ENCODE measurements around the gene CREG1. TPM values are rescaled to one million over a fixed set of nuclear protein-coding genes. Genes with fewer than 3 reads are reported as not detected.

The CREG1 gene
- total and polyA plus RNA-seq, 2 of the 8 experiments (the other 6 are each of a cell fraction or from before 2014, with no cell fraction given): 29.8 to 30.1 TPM

DNA sequence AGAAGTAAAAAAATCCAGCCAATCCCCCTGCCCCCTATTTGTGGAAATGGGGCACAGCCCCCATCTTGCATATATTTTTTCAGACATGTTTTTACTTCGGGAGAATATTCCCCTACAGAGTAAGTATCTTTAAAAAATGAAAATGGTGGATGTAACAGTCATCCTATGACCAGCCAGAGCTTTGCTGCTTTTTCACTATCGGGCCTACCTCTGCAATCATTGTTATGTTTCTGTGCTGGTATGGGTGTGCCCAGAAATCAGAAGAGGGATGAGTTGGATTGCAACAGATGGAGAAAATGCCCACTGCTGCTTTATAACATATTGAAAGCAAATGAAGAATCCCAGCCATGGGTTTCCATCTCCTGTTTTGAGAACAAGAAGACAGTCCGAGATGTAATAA lies 38.1 kb downstream of the CREG1 start:
- no peaks in the 10 kb centered on the region for H3K79me2 ChIP-seq (ENCODE audit: control insufficient read depth in 1 of 2, insufficient read depth in 2 of 2, low read length in 2 of 2)
- H2AK5ac ChIP-seq (ENCODE audit: low read depth, low read length): no peak overlapping the region
- no peak overlapping the region for H3K56ac ChIP-seq (replicated peaks; ENCODE audit: insufficient read length, low read depth, low read length)
- H3K4me3 ChIP-seq (ENCODE audit: extremely low read depth in 1 of 4, insufficient read depth in 2 of 4, low read depth in 3 of 4, low read length in 4 of 4): no peak overlapping the region
- H2BK120ac ChIP-seq (replicated peaks; ENCODE audit: low read depth, low read length): no peak overlapping the region
- FAIRE-seq (no peak), DNase-seq (ENCODE audit: low read depth in 1 of 2, low spot score in 2 of 2) (no peak)
- ChIA-PET POLR2A (ENCODE audit: partially characterized antibody) (no interaction called here), CTCF (ENCODE audit: partially characterized antibody) (interaction anchor here (0.8 to 8.3 kb wide), 9 partner anchors 11 to 163 kb away, joined by 3 to 43 read pairs (median 4); no protein-coding TSS in a partner anchor)
- H3K4me1 ChIP-seq (replicated peaks in 1 of 4; ENCODE audit: control insufficient read depth in 3 of 4, insufficient read depth in 4 of 4, low read length in 3 of 4): peaks cover 0 to 2% (median 0%) of the 10 kb centered on the region in 4 experiments; a peak in 1 of 7 replicates
- H2BK5ac ChIP-seq (ENCODE audit: low read depth, low read length): no peak overlapping the region
- no peak overlapping the region for H3K4ac ChIP-seq (replicated peaks; ENCODE audit: insufficient read length, low read depth, low read length)
- H3K79me1 ChIP-seq (ENCODE audit: low read depth, low read length): no peaks in the 10 kb centered on the region
- WGBS, 2 experiments (ENCODE audit: extremely low coverage in 1 of 2, insufficient coverage in 1 of 2, insufficient read length in 1 of 2, insufficient replicate concordance in 2 of 2, low coverage in 1 of 2, low lambda C conversion rate in 2 of 2, missing lambda C conversion rate in 1 of 2): 92% methylated on average over 3 of the region's 3 CpGs; no CpG with 5 or more reads in 1 of the 2 experiments
- H3K27ac ChIP-seq (ENCODE audit: low read depth, low read length): no peak overlapping the region
- no peak overlapping the region for H3K23ac ChIP-seq (ENCODE audit: insufficient read length)
- H3K9me3 ChIP-seq (ENCODE audit: insufficient read depth in 2 of 2, low read depth in 1 of 2, low read length in 1 of 2): no peaks in the 10 kb centered on the region
- no peak overlapping the region for H3K4me2 ChIP-seq (ENCODE audit: insufficient read depth in 1 of 2, low read depth in 2 of 2, low read length in 2 of 2)
- no peak overlapping the region for H4K91ac ChIP-seq (replicated peaks; ENCODE audit: insufficient read length, low read length)
- no peaks in the 10 kb centered on the region for H3K23me2 ChIP-seq (ENCODE audit: low read depth, low read length)
- no peak overlapping the region for H2BK20ac ChIP-seq (ENCODE audit: low read length)
- no peak overlapping the region for H2BK12ac ChIP-seq (ENCODE audit: low read depth, low read length)
- H2BK15ac ChIP-seq (ENCODE audit: low read length): no peak overlapping the region
- no peaks in the 10 kb centered on the region for H4K20me1 ChIP-seq (replicated peaks in 1 of 2; ENCODE audit: control insufficient read depth in 1 of 2, insufficient read depth in 2 of 2, low read length in 2 of 2)
- H4K5ac ChIP-seq (ENCODE audit: insufficient read length, low read depth, low read length): no peak overlapping the region
- H3K27me3 ChIP-seq (replicated peaks in 1 of 4; ENCODE audit: control insufficient read depth in 3 of 4, extremely low read depth in 1 of 4, insufficient read depth in 3 of 4, low read length in 3 of 4): no peaks in the 10 kb centered on the region
- H4K8ac ChIP-seq (ENCODE audit: extremely low read depth, insufficient read depth, low read length): no peak overlapping the region
- no peaks in the 10 kb centered on the region for H3K36me3 ChIP-seq (ENCODE audit: control insufficient read depth in 2 of 4, insufficient read depth in 4 of 4, low read length in 3 of 4)
- H3K18ac ChIP-seq (ENCODE audit: extremely low read depth, low read length): no peak overlapping the region
- H3K14ac ChIP-seq (ENCODE audit: insufficient read length): no peak overlapping the region
- H2AFZ ChIP-seq (ENCODE audit: low read length): no peak overlapping the region
- H3K9ac ChIP-seq (replicated peaks in 1 of 4; ENCODE audit: extremely low read depth in 1 of 4, low read depth in 3 of 4, low read length in 3 of 4): no peak overlapping the region
- no peak for TF ChIP-seq TEAD4 (IDR thresholded peaks at IDR 0.05; ENCODE audit: low read depth, low read length)
- no peak for TF ChIP-seq TCF12 (IDR thresholded peaks at IDR 0.05; ENCODE audit: low read depth, low read length)
- TF ChIP-seq, protein P1, sequence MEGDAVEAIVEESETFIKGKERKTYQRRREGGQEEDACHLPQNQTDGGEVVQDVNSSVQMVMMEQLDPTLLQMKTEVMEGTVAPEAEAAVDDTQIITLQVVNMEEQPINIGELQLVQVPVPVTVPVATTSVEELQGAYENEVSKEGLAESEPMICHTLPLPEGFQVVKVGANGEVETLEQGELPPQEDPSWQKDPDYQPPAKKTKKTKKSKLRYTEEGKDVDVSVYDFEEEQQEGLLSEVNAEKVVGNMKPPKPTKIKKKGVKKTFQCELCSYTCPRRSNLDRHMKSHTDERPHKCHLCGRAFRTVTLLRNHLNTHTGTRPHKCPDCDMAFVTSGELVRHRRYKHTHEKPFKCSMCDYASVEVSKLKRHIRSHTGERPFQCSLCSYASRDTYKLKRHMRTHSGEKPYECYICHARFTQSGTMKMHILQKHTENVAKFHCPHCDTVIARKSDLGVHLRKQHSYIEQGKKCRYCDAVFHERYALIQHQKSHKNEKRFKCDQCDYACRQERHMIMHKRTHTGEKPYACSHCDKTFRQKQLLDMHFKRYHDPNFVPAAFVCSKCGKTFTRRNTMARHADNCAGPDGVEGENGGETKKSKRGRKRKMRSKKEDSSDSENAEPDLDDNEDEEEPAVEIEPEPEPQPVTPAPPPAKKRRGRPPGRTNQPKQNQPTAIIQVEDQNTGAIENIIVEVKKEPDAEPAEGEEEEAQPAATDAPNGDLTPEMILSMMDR (IDR thresholded peaks at IDR 0.05; ENCODE audit: control extremely low read depth in 1 of 3, insufficient read depth in 1 of 3, low read depth in 1 of 3, low read length in 3 of 3): no peak
- TF ChIP-seq POU5F1 (IDR thresholded peaks at IDR 0.05; ENCODE audit: low read depth, low read length): no peak
- no peak for TF ChIP-seq GABPA (IDR thresholded peaks at IDR 0.05; ENCODE audit: borderline replicate concordance, insufficient read depth, low read length)
- TF ChIP-seq ATF3 (IDR thresholded peaks at IDR 0.05; ENCODE audit: insufficient read depth, low read depth, low read length): no peak
- no peak for TF ChIP-seq PHF8 (conservative IDR thresholded peaks at IDR 0.05; ENCODE audit: low read depth, low read length)
- no peak for TF ChIP-seq JUN (IDR thresholded peaks at IDR 0.05; ENCODE audit: low read depth, low read length)
- TF ChIP-seq EP300 (IDR thresholded peaks at IDR 0.05; ENCODE audit: borderline replicate concordance in 1 of 2, low read depth in 2 of 2, low read length in 2 of 2): no peak
- TF ChIP-seq SP2 (IDR thresholded peaks at IDR 0.05; ENCODE audit: low read length): no peak
- TF ChIP-seq CREB1 (IDR thresholded peaks at IDR 0.05): no peak
- TF ChIP-seq MAFK (IDR thresholded peaks at IDR 0.05; ENCODE audit: low read depth, low read length): no peak

All from H1 (cell line).